NCI-H1105 treated with DMSO at 0.1 percent for 48 hours (cell line): ENCODE results near the gene WTAP.
A peak's percentile ranks its signal among the peaks of the same experiment; 100 is the strongest.
"Not testable (repeated sequence)": the region's sequence is repeated elsewhere in the genome, so short reads cannot be mapped to it uniquely, and the experiment has no call there.

Source experiments
- DNase-seq: peaks from one replicate; lab custom pipeline; 2025; lab: John Stamatoyannopoulos, UW

The WTAP gene

GRCh38 chr6:159762681-159763293 lies 35.5 kb downstream of the WTAP start:
- DNase-seq, result no peak

- DNase-seq, result no peak
Measured at GRCh38 chr6:159766906-159767305, 39.6 kb downstream of the WTAP start.

GRCh38 chr6:159769470-159769869 lies 42.2 kb downstream of the WTAP start:
- DNase-seq, result no peak

GRCh38 chr6:159772196-159772595 lies 44.9 kb downstream of the WTAP start:
- no peak for DNase-seq

GRCh38 chr6:159777240-159777904 lies 50.1 kb downstream of the WTAP start:
- no peak for DNase-seq

- DNase-seq, result no peak
Measured at GRCh38 chr6:159778131-159778530, 50.8 kb downstream of the WTAP start.

- no peak for DNase-seq
Measured at GRCh38 chr6:159778542-159779103, 51.3 kb downstream of the WTAP start.

GRCh38 chr6:159788276-159788675 lies 61.0 kb downstream of the WTAP start:
- no peak for DNase-seq

- peak; percentile 22 for DNase-seq
Measured at GRCh38 chr6:159788753-159789376, 61.6 kb downstream of the WTAP start.

- peak; percentile 100 for DNase-seq
Measured at GRCh38 chr6:159789377-159790148, 62.3 kb downstream of the WTAP start, which contains the start of gene TCP1. TSS of gene TCP1 (minus strand) at chr6:159789602. CDS start at chr6:159789468, 134 bp downstream.

- peak; percentile 100 for DNase-seq
Measured at GRCh38 chr6:159790149-159790955, 63.0 kb downstream of the WTAP start, which contains the start of gene MRPL18. TSS of gene MRPL18 (plus strand) at chr6:159790467. CDS start at chr6:159790588, 121 bp downstream.

GRCh38 chr6:159790956-159791598 lies 63.8 kb downstream of the WTAP start:
- DNase-seq, result peak; percentile 27

- DNase-seq, result not testable (repeated sequence)
Measured at GRCh38 chr6:159794976-159795375, 67.7 kb downstream of the WTAP start.

GRCh38 chr6:159797554-159797953 lies 70.2 kb downstream of the WTAP start:
- DNase-seq, result no peak

- DNase-seq, result no peak
Measured at GRCh38 chr6:159800141-159800865, 73.0 kb downstream of the WTAP start, which contains the start of gene PNLDC1. TSS of gene PNLDC1 (plus strand) at chr6:159800276. CDS start at chr6:159800308, 32 bp downstream.

GRCh38 chr6:159801935-159802334 lies 74.6 kb downstream of the WTAP start:
- DNase-seq, result no peak

- DNase-seq, result no peak
Measured at GRCh38 chr6:159804504-159804903, 77.2 kb downstream of the WTAP start.

- DNase-seq, result no peak
Measured at GRCh38 chr6:159805440-159806020, 78.2 kb downstream of the WTAP start.
